ENCODE measurements around the gene ALOX5.

DNA sequence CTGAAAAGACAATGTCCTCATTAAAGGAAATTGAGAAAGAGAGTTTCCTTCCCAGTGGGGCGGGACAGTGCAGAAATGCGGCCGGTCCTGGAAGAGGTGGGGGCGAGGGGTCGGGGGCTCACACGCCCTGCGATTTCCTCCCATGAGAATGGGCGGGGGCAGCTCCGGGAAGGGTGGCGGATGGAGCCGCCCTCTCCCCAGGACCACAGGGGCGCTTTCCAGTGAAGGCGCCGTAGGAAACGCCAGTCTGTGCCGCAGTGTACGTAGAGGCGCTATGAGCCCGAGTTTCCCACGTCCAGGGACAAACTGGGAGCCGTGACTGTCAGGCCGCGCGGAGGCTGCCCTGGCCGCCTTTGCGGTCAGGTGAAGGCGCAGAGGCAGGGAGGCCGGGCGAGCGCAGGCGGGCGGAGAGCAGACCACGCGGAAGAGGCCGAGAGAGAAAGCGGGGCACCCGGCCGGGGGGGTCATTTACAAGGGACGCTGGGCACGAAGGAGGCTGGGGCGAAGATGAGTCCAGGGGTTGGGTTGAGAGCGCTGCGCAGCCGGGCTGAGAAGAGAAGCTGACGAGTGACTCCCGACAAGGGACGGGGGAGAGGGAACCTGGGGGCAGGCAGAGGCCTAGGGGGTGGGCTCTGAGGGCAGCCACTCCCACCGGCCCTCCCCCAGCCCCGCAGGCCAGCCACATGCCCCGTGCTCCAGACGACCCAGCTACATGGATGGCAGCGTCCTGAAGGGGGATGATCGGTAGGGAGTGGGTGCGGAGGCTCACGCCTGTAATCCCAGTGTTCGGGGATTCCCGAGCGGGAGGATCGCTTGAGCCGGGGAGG, 45.0 kb downstream of the ALOX5 start:
- TF ChIP-seq, protein P1, sequence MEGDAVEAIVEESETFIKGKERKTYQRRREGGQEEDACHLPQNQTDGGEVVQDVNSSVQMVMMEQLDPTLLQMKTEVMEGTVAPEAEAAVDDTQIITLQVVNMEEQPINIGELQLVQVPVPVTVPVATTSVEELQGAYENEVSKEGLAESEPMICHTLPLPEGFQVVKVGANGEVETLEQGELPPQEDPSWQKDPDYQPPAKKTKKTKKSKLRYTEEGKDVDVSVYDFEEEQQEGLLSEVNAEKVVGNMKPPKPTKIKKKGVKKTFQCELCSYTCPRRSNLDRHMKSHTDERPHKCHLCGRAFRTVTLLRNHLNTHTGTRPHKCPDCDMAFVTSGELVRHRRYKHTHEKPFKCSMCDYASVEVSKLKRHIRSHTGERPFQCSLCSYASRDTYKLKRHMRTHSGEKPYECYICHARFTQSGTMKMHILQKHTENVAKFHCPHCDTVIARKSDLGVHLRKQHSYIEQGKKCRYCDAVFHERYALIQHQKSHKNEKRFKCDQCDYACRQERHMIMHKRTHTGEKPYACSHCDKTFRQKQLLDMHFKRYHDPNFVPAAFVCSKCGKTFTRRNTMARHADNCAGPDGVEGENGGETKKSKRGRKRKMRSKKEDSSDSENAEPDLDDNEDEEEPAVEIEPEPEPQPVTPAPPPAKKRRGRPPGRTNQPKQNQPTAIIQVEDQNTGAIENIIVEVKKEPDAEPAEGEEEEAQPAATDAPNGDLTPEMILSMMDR (conservative IDR thresholded peaks at IDR 0.05) = no peak
- no peak for TF ChIP-seq EZH2 (IDR thresholded peaks at IDR 0.05; ENCODE audit: low read depth)
